IPS-11a (cell line): ENCODE measurements around the gene C9orf85.
"Not testable (repeated sequence)": the region's sequence is repeated elsewhere in the genome, so short reads cannot be mapped to it uniquely, and the experiment has no call there.

Source experiments
- H3K4me3 ChIP-seq: one replicate; pipeline ENCODE4 v1.5.1; 2013; ENCODE audit warnings: low read depth, low read length, control low read depth

Gene C9orf85

DNA sequence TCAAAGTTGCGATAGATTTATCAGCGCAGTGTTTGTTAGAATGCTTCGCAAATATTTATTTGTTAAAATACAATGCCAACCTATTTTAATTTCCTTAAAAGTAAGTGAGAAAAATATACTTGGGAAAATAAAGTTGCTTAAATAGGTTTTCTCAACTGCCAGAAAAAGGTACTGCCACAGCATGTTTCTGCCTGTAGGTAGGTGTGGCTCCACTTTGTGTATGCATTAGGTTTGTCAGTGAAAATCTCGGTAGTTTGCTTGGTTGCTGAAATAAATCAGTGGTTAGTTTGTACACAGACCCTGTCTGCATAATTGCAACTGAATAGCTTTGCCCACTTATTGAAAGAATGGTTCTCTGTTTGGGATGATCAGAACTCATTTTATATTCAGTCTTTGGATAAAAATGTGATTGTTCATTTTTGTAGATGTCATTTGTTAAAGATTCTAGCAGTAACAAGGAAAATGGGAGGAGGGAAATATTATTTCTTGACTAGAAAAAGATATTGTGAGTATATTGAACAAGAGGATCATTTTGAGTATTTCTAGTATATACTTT, 25.7 kb downstream of the C9orf85 start:
- H3K4me3 ChIP-seq: no peak overlapping the region

DNA sequence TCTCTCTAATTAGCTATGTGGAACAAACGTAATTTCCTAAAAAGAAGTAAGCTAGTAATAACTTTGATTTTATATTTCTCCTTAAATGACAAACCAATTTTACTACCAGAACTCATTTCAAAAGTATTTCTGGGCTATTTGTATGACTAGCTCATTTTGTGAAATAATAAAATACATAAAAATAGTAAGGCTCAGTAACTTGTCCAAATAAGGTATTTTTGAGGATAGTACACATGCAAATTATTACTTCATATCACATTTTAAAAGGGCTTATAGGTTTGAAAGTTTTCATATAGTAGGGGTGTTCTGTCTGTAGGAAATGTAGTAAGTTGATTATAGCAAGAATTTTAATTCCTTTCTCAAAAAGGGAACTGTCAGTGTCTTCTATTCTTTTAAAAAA, 26.5 kb downstream of the C9orf85 start:
- H3K4me3 ChIP-seq: no peak overlapping the region

DNA sequence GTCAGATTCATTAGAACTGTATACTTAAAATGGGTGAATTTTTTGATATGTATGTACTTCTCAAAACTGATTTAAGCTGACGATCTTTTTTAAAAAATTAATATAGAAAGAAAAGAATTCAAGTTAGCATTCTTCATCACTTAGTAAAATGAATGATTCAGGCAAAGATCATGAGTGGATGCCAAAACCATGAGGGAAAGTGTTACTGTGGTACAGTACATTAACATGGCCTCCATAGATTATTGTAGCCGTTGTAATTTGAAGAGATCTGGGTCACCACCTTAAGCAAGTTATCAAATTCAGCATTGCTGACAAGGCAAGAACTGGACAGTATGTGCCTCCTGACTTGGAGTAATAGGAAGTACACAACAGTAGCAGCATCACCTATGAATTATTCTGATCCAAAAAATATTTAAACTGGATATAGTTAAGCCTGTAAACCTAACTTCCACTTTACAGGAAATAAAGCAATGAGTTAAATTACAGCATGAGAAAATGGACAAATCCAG, 29.7 kb downstream of the C9orf85 start:
- H3K4me3 ChIP-seq: no peak overlapping the region

DNA sequence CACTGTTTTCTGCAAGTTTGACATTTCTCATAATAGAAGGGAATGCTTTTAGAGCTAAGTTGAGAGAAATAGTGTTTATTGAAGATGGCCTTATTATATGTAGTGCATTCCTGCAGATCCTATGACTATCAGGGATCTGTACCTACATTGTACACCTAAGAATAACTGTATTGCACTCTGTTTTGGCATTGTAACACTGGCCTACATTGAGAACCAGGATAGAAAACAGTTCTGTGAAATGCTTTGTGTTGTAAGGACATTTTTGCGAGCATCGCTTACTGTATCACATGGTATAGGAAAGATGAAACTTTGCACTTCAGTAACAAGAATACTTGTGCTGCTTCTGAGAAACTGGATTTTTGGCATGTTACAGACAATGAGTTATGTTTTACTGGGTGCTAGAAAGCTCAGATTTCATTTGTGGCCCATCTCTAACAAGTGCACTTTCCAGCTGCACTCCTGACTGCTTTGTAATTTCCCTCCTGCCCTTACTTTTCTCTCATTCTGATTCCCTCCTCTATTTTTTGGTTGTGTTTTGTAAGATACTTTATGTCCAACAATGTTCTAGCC, 30.6 kb downstream of the C9orf85 start:
- no peak overlapping the region for H3K4me3 ChIP-seq

DNA sequence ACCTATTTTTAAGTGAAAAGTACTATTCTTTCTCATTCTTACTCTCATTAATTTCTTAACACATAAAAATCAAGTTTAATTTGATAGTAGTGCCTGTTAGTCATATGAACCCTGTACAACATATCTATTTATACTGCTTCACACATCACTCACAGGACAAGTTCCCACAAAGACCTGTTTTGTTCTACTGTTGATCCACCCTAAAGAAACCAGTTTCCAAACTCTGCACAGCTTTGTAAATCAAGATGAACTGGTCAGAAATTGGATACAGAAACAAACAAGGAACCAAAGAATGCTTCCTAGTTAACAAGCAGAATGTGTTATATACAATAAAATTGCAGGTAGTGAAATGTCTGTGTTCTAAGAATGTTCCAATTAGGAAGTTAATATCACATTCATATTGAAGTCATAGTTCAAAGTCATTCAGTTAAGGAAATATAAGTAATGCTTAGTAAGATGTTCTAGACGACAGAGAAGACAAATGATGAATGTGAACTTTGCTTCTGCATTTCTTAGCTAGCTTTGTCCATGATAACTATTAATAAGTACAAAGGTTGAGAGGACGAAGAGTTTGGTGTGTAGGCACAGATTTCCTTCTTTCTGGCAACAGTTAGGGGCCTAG, 33.4 kb downstream of the C9orf85 start:
- no peak overlapping the region for H3K4me3 ChIP-seq

DNA sequence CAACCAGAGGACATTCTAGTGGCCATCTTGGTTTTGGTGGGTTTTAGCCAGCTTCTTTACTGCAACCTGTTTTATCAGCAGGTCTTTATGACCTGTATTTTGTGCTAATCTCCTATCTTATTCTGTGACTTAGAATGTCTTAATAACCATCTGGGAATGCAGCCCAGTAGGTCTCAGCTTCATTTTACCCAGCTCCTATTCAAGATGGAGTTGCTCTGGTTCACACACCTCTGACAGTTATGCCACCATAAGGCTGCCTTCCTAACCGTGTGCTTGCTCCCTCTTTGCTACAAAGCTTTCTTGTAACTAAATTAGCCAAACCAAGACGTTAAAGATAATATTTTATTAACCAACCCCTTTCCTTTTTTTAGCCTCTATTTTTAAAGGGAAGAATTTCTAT, 43.2 kb downstream of the C9orf85 start:
- not testable (repeated sequence) for H3K4me3 ChIP-seq

DNA sequence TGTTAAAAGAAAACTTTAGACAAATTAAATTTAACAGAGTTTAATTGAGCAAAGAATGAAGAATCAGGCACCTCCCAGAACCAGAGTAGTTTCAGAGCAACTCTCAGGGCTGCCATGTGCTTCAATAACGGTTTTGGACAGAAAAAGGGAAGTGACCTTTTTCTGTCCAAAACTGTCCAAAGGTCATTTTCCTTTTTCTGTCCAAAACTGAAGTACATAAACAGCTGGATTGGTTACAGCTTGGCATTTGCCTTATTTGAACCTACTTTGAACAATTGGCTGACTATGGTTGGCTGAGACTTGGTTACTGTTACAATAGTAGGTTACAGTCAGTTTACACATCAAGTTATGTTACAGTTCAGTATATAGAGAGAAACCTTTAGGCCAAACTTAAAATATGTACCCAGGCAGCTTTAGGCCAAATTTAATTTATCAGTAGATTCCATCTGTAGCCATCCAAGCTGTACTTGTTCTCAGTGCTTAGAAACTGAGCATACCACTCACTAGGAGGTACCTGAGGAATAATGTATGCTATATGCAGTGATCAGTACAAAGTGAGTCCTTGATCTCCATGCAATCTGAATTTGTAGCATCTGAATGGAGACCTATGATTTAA, 44.0 kb downstream of the C9orf85 start:
- H3K4me3 ChIP-seq: no peak overlapping the region

DNA sequence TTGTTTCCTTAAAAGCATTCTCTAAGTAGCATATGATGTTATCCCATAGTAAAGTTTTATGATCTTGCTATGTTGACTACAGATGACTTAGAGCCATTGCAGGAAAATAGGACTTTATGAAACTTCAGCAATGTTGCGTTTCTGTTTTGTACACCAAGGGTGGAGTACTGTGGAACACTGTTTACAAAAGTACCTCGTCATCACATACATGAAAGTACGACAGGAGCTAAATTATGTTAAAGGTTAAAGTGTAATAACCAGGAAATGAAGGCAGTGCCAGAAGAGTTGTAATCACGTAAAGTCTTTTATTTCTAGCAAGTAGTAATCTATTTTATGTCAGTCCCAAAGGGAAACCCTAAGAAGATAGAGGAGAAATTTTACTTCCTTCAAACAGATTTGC, 50.9 kb downstream of the C9orf85 start:
- no peak overlapping the region for H3K4me3 ChIP-seq

DNA sequence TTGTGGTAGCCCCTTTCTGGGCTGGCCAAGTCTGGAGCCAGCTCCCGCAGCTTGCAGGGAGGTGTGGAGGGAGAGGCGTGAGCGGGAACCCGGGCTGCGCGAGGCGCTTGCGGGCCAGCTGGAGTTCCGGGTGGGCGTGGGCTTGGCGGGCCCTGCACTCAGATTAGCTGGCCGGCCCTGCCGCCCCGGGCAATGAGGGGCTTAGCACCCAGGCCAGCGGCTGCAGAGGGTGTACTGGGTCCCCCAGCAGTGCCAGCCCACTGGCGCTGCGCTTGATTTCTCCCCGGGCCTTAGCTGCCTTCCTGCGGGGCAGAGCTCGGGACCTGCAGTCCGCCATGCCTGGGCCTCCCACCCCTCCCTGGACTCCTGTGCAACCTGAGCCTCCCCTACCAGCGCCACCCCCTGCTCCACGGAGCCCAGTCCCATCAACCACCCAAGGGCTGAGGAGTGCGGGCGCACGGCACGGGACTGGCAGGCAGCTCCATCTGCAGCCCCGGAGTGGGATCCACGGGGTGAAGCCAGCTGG, 52.1 kb downstream of the C9orf85 start:
- H3K4me3 ChIP-seq: not testable (repeated sequence)

DNA sequence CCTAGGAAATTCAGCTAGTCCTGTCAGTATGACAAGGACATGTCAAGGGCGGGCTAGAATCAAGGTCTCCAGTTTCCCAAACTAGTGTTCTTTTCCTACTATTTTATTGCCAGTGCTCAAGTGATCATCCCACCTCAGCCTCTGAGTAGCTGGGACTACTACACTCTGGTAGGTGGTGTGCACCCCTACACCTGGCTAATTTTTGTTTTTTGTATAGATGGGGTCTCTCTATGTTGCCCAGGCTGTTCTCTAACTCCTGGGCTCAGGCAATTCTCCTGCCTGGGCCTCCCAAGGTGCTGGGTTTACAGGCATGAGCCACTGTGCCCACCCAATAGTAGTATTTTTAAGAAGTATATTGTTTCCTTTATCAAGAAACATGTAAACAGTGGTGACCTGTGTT, 54.0 kb downstream of the C9orf85 start:
- no peak overlapping the region for H3K4me3 ChIP-seq

DNA sequence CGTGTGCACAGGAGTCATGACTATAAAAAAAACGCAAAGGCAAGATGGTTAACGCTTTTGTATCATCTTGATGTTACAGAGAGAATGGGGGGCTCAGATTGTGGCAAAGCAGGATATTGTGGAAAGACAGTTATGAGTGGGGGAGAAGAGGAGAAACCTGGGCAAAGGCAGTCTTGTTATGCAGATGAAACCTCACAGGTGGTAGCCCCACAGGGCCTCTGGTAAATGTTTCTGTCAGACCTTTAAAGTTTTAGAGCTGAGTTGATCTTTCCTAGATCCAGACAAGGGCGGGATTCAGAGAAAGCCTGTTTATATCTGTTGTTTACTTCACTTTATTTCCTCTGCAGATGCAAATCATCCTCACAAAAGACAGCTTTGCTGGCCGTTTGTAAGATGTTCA, 55.2 kb downstream of the C9orf85 start:
- H3K4me3 ChIP-seq: no peak overlapping the region

DNA sequence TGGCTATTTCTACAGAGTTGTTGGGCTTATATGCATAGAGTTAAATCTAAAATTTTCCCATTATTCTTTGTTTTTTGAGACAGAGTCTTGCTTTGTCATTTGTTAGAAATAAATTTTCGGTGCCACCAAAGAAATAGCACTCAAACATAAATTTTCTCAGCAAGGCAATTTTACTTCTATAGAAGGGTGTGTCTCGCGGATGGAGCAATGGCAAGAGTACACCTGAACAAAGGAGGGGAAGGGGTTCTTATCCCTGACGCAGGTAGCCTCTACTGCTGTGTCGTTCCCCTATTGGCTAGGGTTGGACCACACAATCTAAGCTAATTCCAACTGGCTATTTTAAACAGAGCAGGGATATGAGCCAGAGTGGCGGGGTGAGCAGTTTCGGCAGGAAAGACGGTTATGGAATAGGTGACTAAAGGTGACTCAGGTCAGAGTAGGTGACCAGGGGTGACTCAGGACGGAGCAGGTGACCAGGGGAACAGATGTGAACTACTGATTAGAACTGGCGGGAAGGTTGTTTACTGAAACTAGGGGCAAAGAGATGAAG, 57.2 kb downstream of the C9orf85 start:
- H3K4me3 ChIP-seq: no peak overlapping the region

DNA sequence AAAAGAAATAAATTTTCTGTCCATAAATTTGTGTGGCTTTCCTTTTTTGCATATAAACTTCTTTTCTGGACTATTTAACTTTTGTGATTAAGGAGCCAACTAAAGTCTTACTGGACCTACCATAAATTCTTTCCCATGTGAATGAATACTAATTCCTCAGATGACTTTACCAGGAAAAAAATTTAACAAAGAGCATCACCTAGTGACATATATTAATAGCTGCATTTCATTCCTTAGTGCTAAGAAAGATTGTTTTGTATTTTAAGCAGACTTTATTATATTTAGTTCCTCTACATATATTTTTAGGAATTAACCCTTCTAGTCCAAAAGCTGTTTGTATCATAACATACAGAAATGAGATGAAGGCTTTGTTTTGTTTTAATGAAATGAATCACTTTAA, 64.4 kb downstream of the C9orf85 start:
- H3K4me3 ChIP-seq: no peak overlapping the region

DNA sequence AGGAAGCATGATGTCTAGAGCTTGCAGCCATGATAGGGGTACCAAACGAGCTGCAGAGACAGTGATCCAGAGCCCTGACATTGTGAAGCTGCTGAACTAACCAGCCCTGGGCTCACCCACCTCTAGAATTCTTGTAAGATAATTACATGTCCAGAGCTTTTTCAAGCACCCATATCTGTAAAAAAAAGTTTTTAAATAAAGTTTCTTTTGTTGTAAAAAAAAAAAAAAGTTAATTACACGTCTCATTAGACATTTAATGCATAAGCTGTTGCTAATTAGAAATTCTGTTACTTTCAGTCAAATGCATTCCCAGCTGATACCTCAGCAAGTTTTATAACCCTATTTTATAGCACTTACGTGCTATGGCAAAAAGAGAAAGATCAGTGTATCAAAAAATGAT, 65.6 kb downstream of the C9orf85 start:
- H3K4me3 ChIP-seq: no peak overlapping the region

DNA sequence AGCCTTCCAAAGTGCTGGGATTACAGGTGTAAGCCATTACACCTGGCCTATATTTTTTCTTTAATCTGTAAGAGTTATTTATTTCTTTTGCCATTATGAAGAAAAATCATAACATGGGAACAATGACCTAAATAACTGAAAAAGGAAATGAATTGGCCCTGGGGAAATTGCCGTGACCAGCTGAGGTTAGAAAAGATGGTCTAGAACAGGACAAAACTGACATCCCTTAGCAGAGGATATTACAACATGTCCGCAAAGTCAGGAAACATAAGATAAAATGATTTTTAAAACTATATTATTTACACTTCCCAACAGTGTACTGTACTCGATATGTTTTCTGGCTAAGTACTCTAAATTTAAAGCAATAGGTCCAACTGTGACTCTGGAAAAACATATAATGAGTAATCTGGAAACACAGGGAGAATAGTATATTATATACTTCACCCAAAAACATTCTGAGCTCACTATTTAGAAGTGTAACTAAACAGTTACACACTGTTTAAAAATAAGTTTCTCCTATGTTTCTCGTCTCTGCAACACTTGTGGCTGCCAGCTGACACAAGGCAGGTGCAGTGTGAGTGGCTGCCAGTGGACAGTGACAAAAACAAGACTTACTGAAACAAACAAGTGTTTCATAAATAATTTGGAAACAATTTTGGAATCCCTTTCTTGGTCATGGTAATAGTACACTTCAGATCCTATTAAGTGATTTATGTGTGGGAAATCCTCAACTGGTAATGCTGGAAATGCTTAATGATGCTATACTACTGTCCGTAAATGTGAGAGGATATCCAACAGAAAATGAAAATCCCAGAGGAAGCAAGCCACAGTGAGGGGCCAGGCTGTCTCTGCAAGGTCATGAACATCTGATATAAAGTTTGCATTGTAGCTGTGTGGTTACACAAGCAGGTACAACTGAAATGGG, 69.1 kb downstream of the C9orf85 start:
- H3K4me3 ChIP-seq: no peak overlapping the region

DNA sequence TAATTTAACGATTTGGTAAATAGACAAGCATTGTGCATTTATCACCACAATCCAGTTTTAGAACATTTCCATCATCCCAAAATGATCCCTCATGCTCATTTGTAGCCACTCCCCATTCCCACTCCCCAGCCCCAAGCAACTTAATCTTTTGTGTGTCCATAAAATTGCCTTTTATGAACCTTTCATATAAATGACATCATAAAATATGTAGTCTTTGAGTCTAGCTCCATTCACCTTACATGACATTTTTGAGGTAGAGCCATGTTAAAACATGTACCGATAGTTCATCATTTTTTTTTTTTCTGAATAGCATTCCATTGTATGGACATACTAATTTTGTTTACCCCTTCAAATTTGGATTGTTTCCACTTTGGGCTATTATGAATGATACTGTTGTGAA, 70.5 kb downstream of the C9orf85 start:
- H3K4me3 ChIP-seq: no peak overlapping the region

DNA sequence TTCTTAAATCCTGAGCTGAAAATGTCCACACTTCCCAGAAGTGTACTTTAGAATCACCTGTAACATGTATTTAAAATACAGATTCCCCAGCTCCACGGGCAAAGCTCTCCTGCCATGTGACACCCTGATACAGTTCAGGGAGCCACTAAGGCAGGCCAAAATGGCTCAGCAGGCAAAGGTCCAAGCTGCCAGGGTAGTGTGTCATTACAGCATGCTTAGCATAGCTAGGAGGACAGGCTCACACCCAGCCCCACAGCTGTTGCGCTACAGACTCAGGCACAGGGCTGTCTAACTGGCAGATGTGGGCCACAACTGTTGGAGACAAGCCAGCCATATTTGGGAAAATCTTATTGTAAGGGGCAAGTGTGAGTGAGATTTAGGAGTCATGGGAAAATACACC, 73.0 kb downstream of the C9orf85 start:
- no peak overlapping the region for H3K4me3 ChIP-seq

DNA sequence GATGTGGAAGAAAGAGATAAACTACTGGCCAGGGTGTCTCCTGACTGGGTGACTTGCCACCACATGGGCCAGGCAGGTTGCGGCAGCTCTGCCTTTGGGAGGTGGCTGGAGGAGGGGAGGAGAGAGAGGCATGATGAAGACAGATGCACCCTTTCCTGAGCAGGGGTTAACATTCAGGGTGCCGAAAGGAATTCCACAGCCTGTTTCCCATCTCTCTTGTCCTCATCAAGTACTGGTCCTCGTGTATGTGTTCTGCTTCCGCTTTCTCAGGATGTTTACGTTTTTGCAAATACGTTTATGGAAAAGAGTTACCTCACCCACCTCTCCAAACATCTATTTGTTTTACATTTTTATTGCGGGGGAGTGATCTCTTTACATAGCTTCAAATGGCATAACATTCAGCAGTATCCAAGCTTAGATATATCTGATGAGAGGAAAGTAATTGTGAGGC, 73.4 kb downstream of the C9orf85 start:
- H3K4me3 ChIP-seq: no peak overlapping the region

DNA sequence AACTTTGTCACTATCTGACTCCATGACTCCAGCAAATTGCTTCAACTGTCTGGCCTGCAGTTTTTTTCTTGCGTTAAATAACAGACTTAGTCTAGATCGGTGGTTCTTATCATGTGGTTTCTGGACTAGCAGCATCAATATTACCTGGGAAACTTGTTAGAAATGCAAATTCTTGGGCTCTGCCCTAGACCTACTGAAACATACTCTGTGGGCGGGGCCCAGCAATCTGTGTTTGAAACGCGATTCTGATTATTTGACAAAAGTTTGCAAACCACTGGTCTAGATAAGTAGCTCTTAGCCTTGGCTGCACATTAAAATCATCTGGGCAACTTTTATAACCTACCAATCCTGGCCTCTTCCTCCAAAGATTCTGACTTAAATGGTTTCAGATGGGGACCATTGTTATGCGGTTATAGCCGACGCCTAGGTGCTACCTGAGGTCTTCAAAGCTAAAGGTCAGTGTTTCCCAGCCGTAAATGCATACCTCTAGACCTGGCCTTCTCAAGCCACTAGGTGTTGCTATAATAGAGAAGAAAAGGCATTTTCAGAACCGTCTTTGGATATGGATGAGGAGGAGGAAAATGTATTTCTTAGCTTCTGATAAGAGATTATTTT, 74.0 kb downstream of the C9orf85 start:
- no peak overlapping the region for H3K4me3 ChIP-seq

DNA sequence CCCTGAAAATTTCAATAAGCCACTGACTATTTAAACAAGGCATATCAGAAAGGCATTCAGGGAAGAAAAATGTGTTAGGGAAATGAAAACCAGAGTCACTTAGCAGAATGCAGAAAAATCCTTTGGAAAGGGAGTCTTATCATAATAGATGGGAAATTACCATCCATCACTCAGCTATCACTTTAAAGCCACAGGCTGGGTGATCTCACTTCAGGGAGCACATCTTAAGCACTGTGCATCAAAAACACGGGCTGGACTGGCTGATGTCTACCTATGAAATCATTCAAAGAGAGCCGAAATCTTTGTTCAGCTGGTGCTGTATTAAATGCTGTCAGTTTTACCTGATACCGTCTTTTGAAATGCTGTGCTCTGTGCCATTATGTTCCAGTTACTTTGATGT, 75.5 kb downstream of the C9orf85 start:
- no peak overlapping the region for H3K4me3 ChIP-seq
